ENCODE measurements around the gene FBXO21. TPM values are rescaled to one million over a fixed set of nuclear protein-coding genes. Genes with fewer than 3 reads are reported as not detected.

FBXO21 gene
- total RNA-seq, 1 donor from 2014 or later, result 32.0 TPM

GRCh38 chr12:117125272-117125613, 65.0 kb downstream of the FBXO21 start:
- Mint-ChIP-seq H3K9me3 (ENCODE audit: unreplicated experiment) (peaks cover 2% of the 10 kb centered on the region), H3K4me1 (ENCODE audit: low read depth, unreplicated experiment) (peaks cover 27% of the 10 kb centered on the region), H3K36me3 (ENCODE audit: low read depth, unreplicated experiment) (no peaks in the 10 kb centered on the region), H3K27me3 (ENCODE audit: low read depth, unreplicated experiment) (no peaks in the 10 kb centered on the region), H3K27ac (ENCODE audit: unreplicated experiment) (peak overlapping the region; percentile 20), H3K4me3 (ENCODE audit: unreplicated experiment) (no peak overlapping the region)
- H3K4me3 ChIP-seq (ENCODE audit: insufficient read depth, low read depth, low read length), result no peak overlapping the region
- FAIRE-seq (no peak), DNase-seq (ENCODE audit: low read depth) (no peak)
- no peaks in the 10 kb centered on the region for H4K20me1 ChIP-seq (ENCODE audit: insufficient read depth, low read length)
- H2AFZ ChIP-seq (ENCODE audit: low read depth, low read length), result no peak overlapping the region
- no peaks in the 10 kb centered on the region for H3K36me3 ChIP-seq (ENCODE audit: insufficient read depth, low read length)
- peaks cover under 1% of the 10 kb centered on the region for H3K4me1 ChIP-seq (ENCODE audit: insufficient read depth, low read length)
- no peak overlapping the region for H3K27ac ChIP-seq (ENCODE audit: low read depth, low read length)
- peaks cover 7% of the 10 kb centered on the region for H3K9me3 ChIP-seq (ENCODE audit: insufficient read depth, low read depth, low read length)
- TF ChIP-seq CTCF (IDR thresholded peaks at IDR 0.05; ENCODE audit: insufficient read depth, low read depth, low read length) (no peak), EZH2 (IDR thresholded peaks at IDR 0.05; ENCODE audit: insufficient read depth, low read length) (no peak)
- no peak overlapping the region for H3K4me2 ChIP-seq (ENCODE audit: low read length)
- H3K9ac ChIP-seq (ENCODE audit: low read length), result no peak overlapping the region
- H3K27me3 ChIP-seq (ENCODE audit: insufficient read depth, low read length), result no peaks in the 10 kb centered on the region
- no peaks in the 10 kb centered on the region for H3K79me2 ChIP-seq (ENCODE audit: insufficient read depth, low read length)

- Histone ChIP-seq H3K79me2 (ENCODE audit: insufficient read depth, low read length) (no peaks in the 10 kb centered on the region), H3K36me3 (ENCODE audit: insufficient read depth, low read length) (no peaks in the 10 kb centered on the region), H3K27ac (ENCODE audit: low read depth, low read length) (no peak overlapping the region), H3K4me3 (ENCODE audit: insufficient read depth, low read depth, low read length) (no peak overlapping the region), H3K4me2 (ENCODE audit: low read length) (no peak overlapping the region), H2AFZ (ENCODE audit: low read depth, low read length) (no peak overlapping the region), H3K27me3 (ENCODE audit: insufficient read depth, low read length) (no peaks in the 10 kb centered on the region), H3K9ac (ENCODE audit: low read length) (no peak overlapping the region), H4K20me1 (ENCODE audit: insufficient read depth, low read length) (no peaks in the 10 kb centered on the region), H3K4me1 (ENCODE audit: insufficient read depth, low read length) (no peaks in the 10 kb centered on the region), H3K9me3 (ENCODE audit: insufficient read depth, low read depth, low read length) (peaks cover 7% of the 10 kb centered on the region)
- Mint-ChIP-seq H3K36me3 (ENCODE audit: low read depth, unreplicated experiment) (no peaks in the 10 kb centered on the region), H3K4me3 (ENCODE audit: unreplicated experiment) (no peak overlapping the region), H3K9me3 (ENCODE audit: unreplicated experiment) (peaks cover 2% of the 10 kb centered on the region), H3K4me1 (ENCODE audit: low read depth, unreplicated experiment) (peaks cover 26% of the 10 kb centered on the region), H3K27me3 (ENCODE audit: low read depth, unreplicated experiment) (peaks cover 3% of the 10 kb centered on the region), H3K27ac (ENCODE audit: unreplicated experiment) (peak overlapping the region; percentile 69)
- no peak for FAIRE-seq
- no peak for TF ChIP-seq CTCF (IDR thresholded peaks at IDR 0.05; ENCODE audit: insufficient read depth, low read depth, low read length)
- no peak for TF ChIP-seq EZH2 (IDR thresholded peaks at IDR 0.05; ENCODE audit: insufficient read depth, low read length)
- DNase-seq (ENCODE audit: low read depth), result no peak
Observed at GRCh38 chr12:117124421-117125271, 65.6 kb downstream of the FBXO21 start.

GRCh38 chr12:117121441-117121840, 68.8 kb downstream of the FBXO21 start:
- H3K4me3 ChIP-seq (ENCODE audit: insufficient read depth, low read depth, low read length), result no peak overlapping the region
- H3K9me3 ChIP-seq (ENCODE audit: insufficient read depth, low read depth, low read length), result no peaks in the 10 kb centered on the region
- no peak for TF ChIP-seq CTCF (IDR thresholded peaks at IDR 0.05; ENCODE audit: insufficient read depth, low read depth, low read length)
- TF ChIP-seq EZH2 (IDR thresholded peaks at IDR 0.05; ENCODE audit: insufficient read depth, low read length), result no peak
- H3K4me2 ChIP-seq (ENCODE audit: low read length), result no peak overlapping the region
- no peak overlapping the region for H2AFZ ChIP-seq (ENCODE audit: low read depth, low read length)
- FAIRE-seq (no peak), DNase-seq (ENCODE audit: low read depth) (no peak)
- no peaks in the 10 kb centered on the region for H3K36me3 Mint-ChIP-seq (ENCODE audit: low read depth, unreplicated experiment)
- H3K27ac ChIP-seq (ENCODE audit: low read depth, low read length), result no peak overlapping the region
- H3K9ac ChIP-seq (ENCODE audit: low read length), result no peak overlapping the region
- no peaks in the 10 kb centered on the region for H3K27me3 ChIP-seq (ENCODE audit: insufficient read depth, low read length)
- no peaks in the 10 kb centered on the region for H4K20me1 ChIP-seq (ENCODE audit: insufficient read depth, low read length)
- no peak overlapping the region for H3K4me3 Mint-ChIP-seq (ENCODE audit: unreplicated experiment)
- H3K27ac Mint-ChIP-seq (ENCODE audit: unreplicated experiment), result no peak overlapping the region
- no peaks in the 10 kb centered on the region for H3K79me2 ChIP-seq (ENCODE audit: insufficient read depth, low read length)
- H3K27me3 Mint-ChIP-seq (ENCODE audit: low read depth, unreplicated experiment), result peaks cover 3% of the 10 kb centered on the region
- peaks cover 27% of the 10 kb centered on the region for H3K4me1 Mint-ChIP-seq (ENCODE audit: low read depth, unreplicated experiment)
- H3K9me3 Mint-ChIP-seq (ENCODE audit: unreplicated experiment), result no peaks in the 10 kb centered on the region
- no peaks in the 10 kb centered on the region for H3K36me3 ChIP-seq (ENCODE audit: insufficient read depth, low read length)
- no peaks in the 10 kb centered on the region for H3K4me1 ChIP-seq (ENCODE audit: insufficient read depth, low read length)

All from astrocyte (in vitro differentiated cells and primary cell).